Suprapubic skin (tissue), 4 donors: ENCODE data around the gene TXNDC11. TPM values are rescaled to one million over a fixed set of nuclear protein-coding genes. Genes with fewer than 3 reads are reported as not detected.
A peak's percentile ranks its signal among the peaks of the same experiment; 100 is the strongest.

Experiments used
- DNase-seq, 2 donors: peaks; one replicate each; pipeline ENCODE4 v3.0.0-alpha.2; 2019; ENCODE audit warnings: low spot score in 2 of 2
- H3K27ac ChIP-seq: fragments of 200-600 bp; sonication (generic); one replicate; pipeline ENCODE4 v1.5.1; 2019
- H3K27me3 ChIP-seq: fragments of 200-600 bp; sonication (generic); one replicate; pipeline ENCODE4 v1.5.1; 2019
- H3K36me3 ChIP-seq: fragments of 200-600 bp; sonication (generic); one replicate; pipeline ENCODE4 v1.5.1; 2019
- H3K4me1 ChIP-seq: fragments of 200-600 bp; sonication (generic); one replicate; pipeline ENCODE4 v1.5.1; 2019
- H3K4me3 ChIP-seq: fragments of 200-600 bp; sonication (generic); one replicate; pipeline ENCODE4 v1.5.1; 2019; ENCODE audit warnings: mild to moderate bottlenecking
- H3K9me3 ChIP-seq: fragments of 200-600 bp; sonication (generic); one replicate; pipeline ENCODE4 v1.5.1; 2019
- CTCF ChIP-seq, 2 donors: fragments of 200-600 bp in 1 of 2; fragments of 450-650 bp in 1 of 2; sonication (generic) in 1 of 2; IDR thresholded peaks; one replicate each; pipeline ENCODE4 v1.5.1; 2016 to 2019; ENCODE audit warnings: antibody characterized with exemption in 2 of 2, mild to moderate bottlenecking in 1 of 2, moderate library complexity in 1 of 2
- EP300 ChIP-seq: sonication (generic); formaldehyde crosslinking; IDR thresholded peaks from one replicate; pipeline ENCODE4 v1.6.1; 2017; ENCODE audit warnings: antibody characterized with exemption
- POLR2A ChIP-seq, 2 donors: fragments of 450-650 bp; IDR thresholded peaks; one replicate each; pipeline ENCODE4 v1.6.1; 2017; ENCODE audit warnings: antibody characterized with exemption in 2 of 2, mild to moderate bottlenecking in 2 of 2, moderate library complexity in 2 of 2
- POLR2AphosphoS5 ChIP-seq, 3 donors: sonication (generic); formaldehyde crosslinking; IDR thresholded peaks; one replicate each; pipeline ENCODE4 v1.6.1; 2017; ENCODE audit warnings: antibody characterized with exemption in 3 of 3
- WGBS: methylation state at CpG from one replicate; pipeline ENCODE4 v1.1.5; 2018; 5-methylcytosine and 5-hydroxymethylcytosine counted together
- total RNA-seq, 4 donors: library from RNA; depleted of rRNA; stranded (reverse); fragments of >200 nt; gene quantifications; one replicate each; pipeline ENCODE4 v1.1.0, GENCODE V29; 2016

Gene TXNDC11
- total RNA-seq, 4 donors from 2014 or later = 31.0 to 42.2 (median 35.1) TPM

- Histone ChIP-seq H3K9me3 (no peaks in the 10 kb centered on the region), H3K27ac (peak overlapping the region; percentile 86), H3K4me3 (no peak overlapping the region), H3K4me1 (peaks cover 36% of the 10 kb centered on the region), H3K27me3 (no peaks in the 10 kb centered on the region), H3K36me3 (no peaks in the 10 kb centered on the region)
- TF ChIP-seq CTCF (IDR thresholded peaks at IDR 0.05) (peak; percentile 74 to 89), POLR2AphosphoS5 (IDR thresholded peaks at IDR 0.05) (no peak)
- no peak for DNase-seq
- 40% methylated on average over 20 of the region's 20 CpGs for WGBS
These were observed 101.5 kb downstream of the TXNDC11 start for GRCh38 chr16:11640987-11641817.

- WGBS = 40% methylated on average over 22 of the region's 25 CpGs
- peak; percentile 88 to 91 for DNase-seq
- Histone ChIP-seq H3K27me3 (no peaks in the 10 kb centered on the region), H3K27ac (peak overlapping the region; percentile 86), H3K9me3 (no peaks in the 10 kb centered on the region), H3K4me3 (no peak overlapping the region), H3K4me1 (peaks cover 45% of the 10 kb centered on the region), H3K36me3 (no peaks in the 10 kb centered on the region)
- TF ChIP-seq POLR2A (IDR thresholded peaks at IDR 0.05) (no peak), EP300 (peak; percentile 45), POLR2AphosphoS5 (IDR thresholded peaks at IDR 0.05) (peak; percentile 78 to 97 (median 94))
These were observed 102.4 kb downstream of the TXNDC11 start for GRCh38 chr16:11639925-11640899.

- DNase-seq = no peak
- no peak overlapping the region for H3K27ac ChIP-seq
These were observed 103.6 kb downstream of the TXNDC11 start for GRCh38 chr16:11639008-11639562.

GRCh38 chr16:11638140-11638539 is 104.5 kb downstream of the TXNDC11 start:
- H3K27me3 ChIP-seq = no peaks in the 10 kb centered on the region
- no peaks in the 10 kb centered on the region for H3K36me3 ChIP-seq
- no peak for DNase-seq
- H3K9me3 ChIP-seq = no peaks in the 10 kb centered on the region
- H3K27ac ChIP-seq = no peak overlapping the region
- TF ChIP-seq POLR2A (IDR thresholded peaks at IDR 0.05) = no peak
- no peak for TF ChIP-seq POLR2AphosphoS5 (IDR thresholded peaks at IDR 0.05)
- TF ChIP-seq EP300 = no peak
- TF ChIP-seq CTCF (IDR thresholded peaks at IDR 0.05) = no peak
- no peak overlapping the region for H3K4me3 ChIP-seq
- H3K4me1 ChIP-seq = peaks cover 48% of the 10 kb centered on the region
- 99% methylated on average over 4 of the region's 4 CpGs for WGBS

More at GRCh38 chr16:11639008-11639562, 103.6 kb downstream of the TXNDC11 start:
- Histone ChIP-seq H3K4me1 (peaks cover 48% of the 10 kb centered on the region), H3K4me3 (no peak overlapping the region), H3K36me3 (no peaks in the 10 kb centered on the region), H3K27me3 (no peaks in the 10 kb centered on the region), H3K9me3 (no peaks in the 10 kb centered on the region)
- WGBS = 46% methylated on average over 4 of the region's 4 CpGs
- TF ChIP-seq POLR2A (IDR thresholded peaks at IDR 0.05) = no peak
- no peak for TF ChIP-seq POLR2AphosphoS5 (IDR thresholded peaks at IDR 0.05)

- H3K36me3 ChIP-seq = no peaks in the 10 kb centered on the region
- DNase-seq = no peak
- H3K4me1 ChIP-seq = peaks cover 56% of the 10 kb centered on the region
- TF ChIP-seq POLR2AphosphoS5 (IDR thresholded peaks at IDR 0.05) (no peak), CTCF (IDR thresholded peaks at IDR 0.05) (no peak), EP300 (no peak), POLR2A (IDR thresholded peaks at IDR 0.05) (no peak)
- H3K27me3 ChIP-seq = no peaks in the 10 kb centered on the region
- WGBS = 73% methylated on average over 4 of the region's 5 CpGs
- no peak overlapping the region for H3K27ac ChIP-seq
- H3K4me3 ChIP-seq = no peak overlapping the region
- H3K9me3 ChIP-seq = no peaks in the 10 kb centered on the region
These were observed 105.3 kb downstream of the TXNDC11 start for GRCh38 chr16:11637320-11637719.
